ENCODE data around the gene GPD1.

The GPD1 gene

DNA sequence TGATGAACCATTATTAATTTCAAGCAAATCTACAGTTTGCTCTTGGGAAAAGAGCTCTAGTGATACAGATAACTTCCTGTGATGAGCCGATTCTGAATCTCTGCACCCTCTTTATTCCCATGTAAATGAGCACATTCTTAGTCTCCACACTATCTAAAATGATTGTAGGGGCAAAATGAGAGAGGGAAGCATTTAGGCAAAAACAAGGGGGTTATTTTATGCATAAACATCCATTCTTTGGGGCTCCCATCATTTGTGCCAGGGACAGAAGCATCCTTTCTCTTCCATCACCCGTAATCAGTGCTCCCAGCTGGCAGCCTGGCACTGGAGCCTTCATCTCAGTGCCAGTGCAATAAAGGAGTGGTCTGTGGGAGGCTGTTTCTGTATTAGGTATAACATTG is 1.7 kb upstream of the GPD1 start:
- H3K9me3 Mint-ChIP-seq = no peaks in the 10 kb centered on the region

GRCh38 chr12:50102646-50103309 is 1.0 kb upstream of the GPD1 start:
- Mint-ChIP-seq H3K27me3 (ENCODE audit: low read depth) (no peaks in the 10 kb centered on the region), H3K4me1 (ENCODE audit: low read depth) (no peaks in the 10 kb centered on the region), H3K36me3 (ENCODE audit: low read depth) (peaks cover 22% of the 10 kb centered on the region), H3K9me3 (no peaks in the 10 kb centered on the region), H3K27ac (no peak overlapping the region), H3K4me3 (no peak overlapping the region)

More for the DNA sequence above, 1.7 kb upstream of the GPD1 start:
- no peaks in the 10 kb centered on the region for H3K27me3 Mint-ChIP-seq (ENCODE audit: low read depth)
- H3K27ac Mint-ChIP-seq = no peak overlapping the region
- H3K4me3 Mint-ChIP-seq = no peak overlapping the region
- H3K36me3 Mint-ChIP-seq (ENCODE audit: low read depth) = peaks cover 24% of the 10 kb centered on the region
- H3K4me1 Mint-ChIP-seq (ENCODE audit: low read depth) = no peaks in the 10 kb centered on the region

- Mint-ChIP-seq H3K27ac (no peak overlapping the region), H3K4me1 (ENCODE audit: low read depth) (no peaks in the 10 kb centered on the region), H3K36me3 (ENCODE audit: low read depth) (peaks cover 19% of the 10 kb centered on the region), H3K4me3 (no peak overlapping the region), H3K9me3 (no peaks in the 10 kb centered on the region), H3K27me3 (ENCODE audit: low read depth) (no peaks in the 10 kb centered on the region)
Observed at GRCh38 chr12:50103351-50103750, 457 bp upstream of the GPD1 start.

DNA sequence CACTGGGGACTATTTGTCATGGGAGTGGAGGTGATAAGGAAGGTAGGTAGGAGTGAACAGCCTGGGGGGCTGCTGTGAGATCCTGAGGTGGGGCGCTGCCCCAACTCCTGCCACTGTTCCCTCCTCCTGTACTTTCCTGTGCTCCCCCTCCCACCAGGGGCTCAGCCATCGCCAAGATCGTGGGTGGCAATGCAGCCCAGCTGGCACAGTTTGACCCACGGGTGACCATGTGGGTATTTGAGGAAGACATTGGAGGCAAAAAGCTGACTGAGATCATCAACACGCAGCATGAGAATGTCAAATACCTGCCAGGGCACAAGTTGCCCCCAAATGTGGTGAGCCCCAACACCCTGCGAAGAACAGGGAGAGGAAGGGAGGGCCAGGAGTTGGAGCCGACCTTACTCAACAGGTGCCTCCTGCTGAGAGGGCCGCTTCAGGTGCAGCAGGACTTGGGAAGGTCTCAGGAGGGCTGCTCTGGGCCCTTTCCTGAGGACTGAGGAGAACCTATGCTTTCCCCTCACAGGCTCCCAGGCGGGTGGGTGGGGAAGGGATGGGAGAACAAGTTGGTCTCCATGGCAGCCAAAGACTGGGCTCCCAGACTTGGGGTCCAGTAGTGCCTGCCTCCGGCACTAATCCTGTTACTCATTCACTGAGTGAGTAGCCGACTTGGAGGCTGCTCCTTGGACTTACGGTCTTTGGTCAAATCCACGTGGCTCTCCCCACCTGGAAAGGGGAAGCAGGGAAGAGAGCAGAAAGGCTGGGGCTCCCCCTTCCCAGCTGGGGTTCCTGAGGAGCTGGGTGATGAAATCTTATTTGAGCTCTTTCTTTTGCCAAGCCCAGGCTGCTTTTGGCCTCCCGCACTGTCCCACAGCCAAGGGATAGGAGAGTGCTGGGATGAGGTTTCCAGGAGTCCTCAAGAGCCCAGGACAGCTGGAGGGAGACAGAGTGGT is 884 bp downstream of the GPD1 start:
- no peak overlapping the region for H3K27ac Mint-ChIP-seq
- no peaks in the 10 kb centered on the region for H3K4me1 Mint-ChIP-seq (ENCODE audit: low read depth)
- H3K4me3 Mint-ChIP-seq = no peak overlapping the region
- no peaks in the 10 kb centered on the region for H3K27me3 Mint-ChIP-seq (ENCODE audit: low read depth)
- H3K9me3 Mint-ChIP-seq = no peaks in the 10 kb centered on the region
- H3K36me3 Mint-ChIP-seq (ENCODE audit: low read depth) = peaks cover 11% of the 10 kb centered on the region

GRCh38 chr12:50105913-50106450 is 2.2 kb downstream of the GPD1 start:
- Mint-ChIP-seq H3K27me3 (ENCODE audit: low read depth) (no peaks in the 10 kb centered on the region), H3K4me1 (ENCODE audit: low read depth) (peaks cover 5% of the 10 kb centered on the region), H3K27ac (no peak overlapping the region), H3K4me3 (no peak overlapping the region), H3K36me3 (ENCODE audit: low read depth) (peaks cover 6% of the 10 kb centered on the region), H3K9me3 (no peaks in the 10 kb centered on the region)

DNA sequence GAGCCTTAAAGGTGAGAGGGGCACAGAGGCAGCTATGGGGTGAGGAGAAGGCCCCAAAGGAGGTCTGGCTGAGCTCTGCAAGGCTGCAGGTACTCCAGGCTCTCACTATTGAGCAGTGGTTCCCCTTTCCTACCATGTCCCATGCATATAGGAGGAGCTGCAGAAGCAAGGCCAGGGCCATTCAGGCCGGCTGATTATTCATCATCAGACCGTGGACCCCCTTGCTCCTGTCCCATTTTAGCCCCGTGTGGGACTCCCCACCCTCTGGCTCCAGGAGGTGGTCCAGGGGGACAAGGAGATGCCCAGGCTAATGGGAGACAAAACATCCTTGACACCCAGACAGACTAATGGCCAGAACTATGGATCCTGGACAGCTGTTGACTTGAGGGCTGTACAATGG is 3.1 kb downstream of the GPD1 start:
- Mint-ChIP-seq H3K4me1 (ENCODE audit: low read depth) (peaks cover 9% of the 10 kb centered on the region), H3K36me3 (ENCODE audit: low read depth) (no peaks in the 10 kb centered on the region), H3K9me3 (no peaks in the 10 kb centered on the region), H3K27me3 (ENCODE audit: low read depth) (no peaks in the 10 kb centered on the region), H3K4me3 (no peak overlapping the region), H3K27ac (no peak overlapping the region)

DNA sequence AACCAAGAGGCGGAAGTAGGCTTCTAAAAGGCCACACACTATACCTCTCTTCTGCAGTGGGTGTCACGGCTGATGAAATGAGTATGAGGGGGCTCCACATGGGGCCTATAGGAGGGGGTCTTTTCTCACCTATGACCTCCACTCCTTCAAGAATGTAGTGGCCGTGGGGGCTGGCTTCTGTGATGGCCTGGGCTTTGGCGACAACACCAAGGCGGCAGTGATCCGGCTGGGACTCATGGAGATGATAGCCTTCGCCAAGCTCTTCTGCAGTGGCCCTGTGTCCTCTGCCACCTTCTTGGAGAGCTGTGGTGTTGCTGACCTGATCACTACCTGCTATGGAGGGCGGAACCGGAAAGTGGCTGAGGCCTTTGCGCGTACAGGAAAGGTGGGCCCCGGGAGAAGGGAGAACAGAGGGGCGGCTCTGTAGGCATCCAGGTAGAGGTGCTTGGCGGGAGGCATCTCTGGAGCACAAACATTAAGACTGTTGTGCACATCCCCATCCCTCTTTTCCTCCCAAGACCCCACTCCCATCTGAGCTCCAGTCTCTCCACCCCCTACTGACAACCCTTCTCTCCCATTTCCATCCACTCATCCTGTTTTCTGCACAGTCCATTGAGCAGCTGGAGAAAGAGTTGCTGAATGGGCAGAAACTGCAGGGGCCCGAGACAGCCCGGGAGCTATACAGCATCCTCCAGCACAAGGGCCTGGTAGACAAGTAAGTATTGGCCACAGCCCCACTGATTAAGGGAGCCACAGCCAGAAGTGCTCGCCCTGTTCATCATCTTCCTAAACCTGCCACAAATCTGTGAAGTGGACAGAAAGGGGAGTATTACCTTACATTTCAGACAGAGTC is 3.8 kb downstream of the GPD1 start:
- no peaks in the 10 kb centered on the region for H3K9me3 Mint-ChIP-seq
- H3K27me3 Mint-ChIP-seq (ENCODE audit: low read depth) = no peaks in the 10 kb centered on the region
- H3K4me3 Mint-ChIP-seq = no peak overlapping the region
- peaks cover 10% of the 10 kb centered on the region for H3K4me1 Mint-ChIP-seq (ENCODE audit: low read depth)
- peaks cover 2% of the 10 kb centered on the region for H3K36me3 Mint-ChIP-seq (ENCODE audit: low read depth)
- H3K27ac Mint-ChIP-seq = no peak overlapping the region

GRCh38 chr12:50109319-50109718 is 5.5 kb downstream of the GPD1 start:
- H3K4me1 Mint-ChIP-seq (ENCODE audit: low read depth) = peaks cover 17% of the 10 kb centered on the region
- H3K27me3 Mint-ChIP-seq (ENCODE audit: low read depth) = no peaks in the 10 kb centered on the region
- no peak overlapping the region for H3K4me3 Mint-ChIP-seq
- H3K27ac Mint-ChIP-seq = no peak overlapping the region
- H3K9me3 Mint-ChIP-seq = no peaks in the 10 kb centered on the region
- peaks cover 5% of the 10 kb centered on the region for H3K36me3 Mint-ChIP-seq (ENCODE audit: low read depth)

DNA sequence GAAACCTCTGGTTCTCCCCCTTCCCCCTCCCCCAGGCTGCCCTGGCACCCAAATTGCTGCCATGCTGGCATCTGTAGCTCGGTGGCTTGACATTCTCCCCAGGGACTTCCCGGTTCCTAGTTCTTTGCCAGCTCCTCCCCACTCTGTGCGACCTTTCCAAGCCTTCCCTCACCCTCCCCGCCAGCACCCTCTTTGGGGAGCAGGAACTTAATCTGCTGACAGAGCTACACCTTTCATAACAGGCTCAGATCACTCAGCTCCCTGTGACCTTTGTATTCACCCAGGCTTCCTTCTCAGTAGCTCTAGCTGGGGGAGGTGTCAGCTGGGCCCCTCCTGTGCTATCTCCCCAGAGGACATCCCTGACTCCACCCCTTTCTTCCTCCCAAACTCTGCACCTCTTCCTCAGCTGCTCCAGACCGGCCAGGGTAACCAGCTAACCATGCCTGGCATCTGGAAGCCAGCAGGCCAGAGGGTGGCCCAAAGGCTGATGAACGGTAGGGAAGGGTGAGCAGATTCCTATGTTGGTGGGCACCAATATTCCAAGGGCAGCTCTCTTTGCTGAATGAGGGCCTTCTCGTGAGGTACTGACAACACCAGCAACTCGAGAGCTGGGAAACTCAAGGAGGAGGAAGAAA is 6.4 kb downstream of the GPD1 start:
- H3K4me3 Mint-ChIP-seq = peak overlapping the region; percentile 66
- peaks cover 7% of the 10 kb centered on the region for H3K36me3 Mint-ChIP-seq (ENCODE audit: low read depth)
- H3K27ac Mint-ChIP-seq = peak overlapping the region; percentile 66
- no peaks in the 10 kb centered on the region for H3K27me3 Mint-ChIP-seq (ENCODE audit: low read depth)
- no peaks in the 10 kb centered on the region for H3K9me3 Mint-ChIP-seq
- H3K4me1 Mint-ChIP-seq (ENCODE audit: low read depth) = peaks cover 19% of the 10 kb centered on the region

DNA sequence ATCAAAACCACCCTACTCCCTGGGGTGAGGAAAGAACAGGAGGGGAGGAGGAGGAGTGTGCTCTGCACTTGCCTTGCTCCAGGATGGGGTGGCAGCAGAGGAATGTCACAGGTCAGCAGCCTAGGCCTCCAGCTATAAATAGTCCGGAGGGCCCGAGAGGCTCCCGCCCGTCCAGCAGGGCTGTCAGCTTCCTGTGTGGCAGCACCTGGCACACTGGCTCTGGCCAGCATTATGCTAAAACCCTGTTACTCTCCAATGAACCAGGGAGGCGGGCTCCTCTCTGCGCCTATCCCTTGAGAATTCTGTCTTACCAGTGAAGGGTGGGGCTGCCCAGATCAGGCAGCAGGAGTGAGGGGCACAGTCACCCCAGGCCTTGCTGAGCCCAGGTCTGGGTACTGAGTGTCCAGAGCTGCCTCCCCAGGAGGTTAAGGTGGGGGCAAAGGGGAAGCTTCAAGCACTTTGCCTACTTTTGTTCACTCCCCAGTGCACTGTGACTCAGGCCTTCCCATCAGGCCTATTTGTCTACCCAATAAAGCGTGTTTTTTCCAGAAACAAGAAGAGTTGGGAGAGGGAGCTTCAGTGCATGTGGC is 7.0 kb downstream of the GPD1 start:
- Mint-ChIP-seq H3K27ac (peak overlapping the region; percentile 100), H3K36me3 (ENCODE audit: low read depth) (peaks cover 12% of the 10 kb centered on the region), H3K27me3 (ENCODE audit: low read depth) (no peaks in the 10 kb centered on the region), H3K4me3 (peak overlapping the region; percentile 100), H3K9me3 (no peaks in the 10 kb centered on the region), H3K4me1 (ENCODE audit: low read depth) (peaks cover 22% of the 10 kb centered on the region)

- Mint-ChIP-seq H3K9me3 (no peaks in the 10 kb centered on the region), H3K36me3 (ENCODE audit: low read depth) (peaks cover 13% of the 10 kb centered on the region), H3K27me3 (ENCODE audit: low read depth) (no peaks in the 10 kb centered on the region), H3K4me3 (peak overlapping the region; percentile 100), H3K4me1 (ENCODE audit: low read depth) (peaks cover 23% of the 10 kb centered on the region), H3K27ac (peak overlapping the region; percentile 100)
Observed at GRCh38 chr12:50111395-50111692, 7.5 kb downstream of the GPD1 start.

GRCh38 chr12:50111693-50112455 is 8.1 kb downstream of the GPD1 start, which contains the start of gene COX14:
Gene COX14, plus strand, starts transcription at chr12:50112236. Its CDS starts 7,808 bp downstream, at chr12:50120044.
- Mint-ChIP-seq H3K9me3 (no peaks in the 10 kb centered on the region), H3K27ac (peak within 1 kb of the TSS; percentile 100), H3K4me1 (ENCODE audit: low read depth) (peaks cover 28% of the 10 kb centered on the region), H3K27me3 (ENCODE audit: low read depth) (no peaks in the 10 kb centered on the region), H3K36me3 (ENCODE audit: low read depth) (peaks cover 13% of the 10 kb centered on the region), H3K4me3 (peak within 1 kb of the TSS; percentile 100)
